ENCODE results near the gene STK10.

- TF ChIP-seq CTCF (optimal IDR thresholded peaks at IDR 0.05 in 1 of 3, IDR thresholded peaks at IDR 0.05 in 1 of 3, conservative IDR thresholded peaks at IDR 0.05 in 1 of 3; ENCODE audit: extremely low read depth in 1 of 3, insufficient read depth in 2 of 3, low read length in 3 of 3), result no peak
- TF ChIP-seq EZH2 (IDR thresholded peaks at IDR 0.05; ENCODE audit: low read length), result no peak
These were observed 133.3 kb downstream of the STK10 start for GRCh38 chr5:172054611-172055153.
